Fibroblast of peridontal ligament (primary cell): Measurements from ENCODE around the gene LRRC3.

Source experiments
- DNase-seq: peaks from one replicate; pipeline ENCODE4 v3.0.0-alpha.2; 2010; ENCODE audit errors: extremely low read depth

The LRRC3 gene

DNA sequence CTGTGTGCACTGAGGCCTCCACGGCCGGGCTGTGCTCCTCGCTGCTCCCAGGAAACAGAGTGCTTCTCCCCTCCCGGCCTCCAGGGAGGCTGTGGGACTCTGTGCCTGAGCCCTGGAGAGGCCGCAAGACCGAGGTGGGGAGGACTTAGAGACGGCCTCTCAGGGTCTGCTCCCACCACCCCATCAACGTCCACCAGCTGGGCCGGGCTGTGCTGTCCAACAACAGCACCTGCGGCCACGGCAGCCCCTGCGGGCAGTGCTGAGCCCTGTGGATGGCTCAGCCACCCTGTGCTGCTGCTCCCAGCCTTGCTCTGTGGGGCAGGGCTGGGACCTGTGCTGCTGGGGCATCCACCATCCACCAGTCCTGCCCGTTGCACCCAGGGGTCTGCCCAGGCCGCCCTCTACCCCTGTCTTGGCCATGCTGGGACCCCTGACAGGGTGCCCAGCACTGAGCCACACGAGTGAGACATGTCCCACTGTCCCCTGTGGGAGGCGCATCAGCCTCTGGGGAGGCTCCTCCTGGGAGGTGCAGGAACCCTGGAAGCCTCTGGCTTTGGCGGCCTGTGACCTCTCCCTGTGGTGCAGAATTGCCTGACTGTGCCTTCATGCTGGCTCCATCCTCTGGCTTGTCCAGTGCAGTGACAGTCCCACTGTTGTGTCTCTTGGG, 31.2 kb upstream of the LRRC3 start:
- no peak for DNase-seq

DNA sequence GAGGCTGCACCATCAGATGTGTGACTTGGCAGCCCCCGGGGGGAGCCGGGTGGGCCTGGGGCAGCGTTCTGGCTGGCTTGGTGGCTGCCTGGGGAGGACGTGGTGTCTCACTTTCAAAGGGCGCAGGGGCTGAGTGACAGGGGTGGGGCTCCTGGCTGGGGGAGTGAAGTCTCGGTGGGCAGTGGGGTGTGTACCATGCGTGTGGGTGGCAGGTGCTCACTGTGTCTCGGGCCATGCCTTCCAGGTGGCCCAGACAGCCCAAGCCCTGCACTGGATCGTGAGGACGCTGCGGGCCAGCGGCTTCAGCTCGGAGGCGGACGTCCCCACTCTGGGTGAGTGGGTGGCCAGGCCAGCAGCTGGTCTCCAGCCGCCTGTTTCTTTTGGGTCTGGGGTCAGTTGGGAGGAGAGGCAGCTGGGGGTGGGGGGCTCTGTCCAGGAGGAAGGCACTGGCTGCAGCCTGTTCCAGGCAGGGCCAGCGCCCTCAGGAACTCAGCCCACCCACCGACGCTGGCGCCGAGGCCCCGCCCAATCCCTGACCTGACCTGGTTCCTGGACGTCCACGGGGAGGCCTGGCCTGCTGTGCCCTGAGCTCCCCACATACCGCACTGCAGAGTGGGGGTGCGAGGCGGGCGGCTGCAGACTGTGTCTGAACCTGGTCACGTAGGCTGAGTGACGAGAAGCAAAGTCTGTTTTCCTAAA, 30.6 kb upstream of the LRRC3 start:
- DNase-seq, result no peak

DNA sequence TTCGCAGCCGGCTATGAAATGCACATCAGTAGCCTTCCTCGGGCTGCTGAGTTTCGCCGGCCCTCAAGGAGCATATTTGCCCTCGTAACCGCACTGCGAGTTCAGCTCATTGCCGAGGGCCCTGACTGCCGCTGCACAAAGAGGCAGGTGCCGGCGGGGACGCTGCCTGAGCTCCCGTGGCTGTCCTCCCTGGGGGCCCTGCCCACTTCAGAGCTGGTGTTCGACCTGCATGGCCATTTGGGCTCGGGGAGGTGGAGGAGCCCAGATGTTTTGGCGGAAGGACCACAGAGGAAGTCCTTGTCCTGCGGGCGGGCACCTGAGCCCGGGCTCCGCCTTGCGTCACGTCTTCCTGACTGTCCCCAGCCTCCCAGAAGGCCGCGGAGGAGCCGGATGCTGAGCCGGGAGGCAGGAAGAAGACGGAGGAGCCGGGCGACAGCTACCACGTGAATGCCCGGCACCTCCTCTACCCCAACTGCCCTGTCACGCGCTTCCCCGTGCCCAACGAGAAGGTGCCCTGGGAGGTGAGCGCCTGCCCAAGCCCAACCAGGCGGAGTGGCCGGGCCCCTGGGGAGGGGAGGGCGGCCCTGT, 29.9 kb upstream of the LRRC3 start:
- no peak for DNase-seq

DNA sequence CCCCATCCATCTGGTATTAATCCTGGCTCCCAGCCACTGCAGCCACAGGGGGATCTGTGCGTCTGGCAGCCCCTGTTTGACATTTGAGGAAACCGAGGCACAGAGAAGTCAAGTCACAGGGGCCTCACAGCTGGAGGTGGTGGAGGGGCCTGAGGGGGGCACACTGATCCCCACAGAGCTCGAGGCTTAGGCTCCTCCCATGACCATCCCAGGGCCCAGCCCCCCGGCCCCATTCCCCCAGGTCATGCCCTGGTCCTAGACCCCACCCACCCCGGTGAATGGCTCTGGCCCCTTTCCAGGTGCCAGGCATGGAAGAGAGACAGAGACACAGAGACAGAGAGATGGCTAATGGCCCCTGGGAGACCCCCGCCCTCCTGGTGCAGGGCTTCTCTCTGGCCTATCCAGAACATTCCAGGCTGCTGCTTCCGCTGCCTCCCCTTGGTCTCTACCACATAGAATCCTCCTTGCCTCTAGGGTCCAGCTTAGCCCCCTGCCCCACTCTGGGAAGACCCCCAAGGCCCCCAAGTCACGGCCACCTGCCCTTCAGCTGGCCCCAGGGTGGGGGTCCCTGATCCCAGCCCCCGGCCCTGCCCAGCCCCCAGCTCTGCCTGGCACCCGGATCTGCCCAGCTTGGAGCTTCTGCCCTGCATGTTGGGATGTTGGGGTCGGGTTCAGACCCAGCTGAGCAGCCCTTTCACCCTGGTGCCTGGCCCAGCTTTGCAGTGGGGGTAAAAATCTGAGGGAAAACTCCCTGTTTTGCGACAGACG, 29.2 kb upstream of the LRRC3 start:
- no peak for DNase-seq

DNA sequence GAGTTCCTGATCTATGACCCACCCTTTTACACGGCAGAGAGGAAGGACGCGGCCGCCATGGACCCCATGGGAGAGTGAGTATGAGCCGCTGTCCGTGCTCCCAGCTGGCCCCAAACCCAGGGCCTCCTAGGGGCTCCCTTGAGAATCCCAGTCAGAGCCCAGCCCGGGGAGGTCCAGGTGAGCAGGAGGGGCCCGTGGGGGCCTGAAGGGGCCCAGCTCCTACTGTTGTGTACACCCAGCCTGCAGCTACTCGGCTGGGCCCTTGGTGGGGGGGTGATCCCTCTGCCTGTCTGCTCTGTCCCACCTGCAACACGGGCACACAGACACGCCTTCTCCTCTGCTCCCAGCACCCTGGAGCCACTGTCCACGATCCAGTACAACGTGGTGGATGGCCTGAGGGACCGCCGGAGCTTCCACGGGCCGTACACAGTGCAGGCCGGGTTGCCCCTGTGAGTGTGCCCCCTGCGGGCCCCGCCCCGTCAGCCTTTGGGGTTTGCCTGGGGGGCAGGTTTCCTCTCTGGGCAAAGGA, 28.6 kb upstream of the LRRC3 start:
- no peak for DNase-seq

DNA sequence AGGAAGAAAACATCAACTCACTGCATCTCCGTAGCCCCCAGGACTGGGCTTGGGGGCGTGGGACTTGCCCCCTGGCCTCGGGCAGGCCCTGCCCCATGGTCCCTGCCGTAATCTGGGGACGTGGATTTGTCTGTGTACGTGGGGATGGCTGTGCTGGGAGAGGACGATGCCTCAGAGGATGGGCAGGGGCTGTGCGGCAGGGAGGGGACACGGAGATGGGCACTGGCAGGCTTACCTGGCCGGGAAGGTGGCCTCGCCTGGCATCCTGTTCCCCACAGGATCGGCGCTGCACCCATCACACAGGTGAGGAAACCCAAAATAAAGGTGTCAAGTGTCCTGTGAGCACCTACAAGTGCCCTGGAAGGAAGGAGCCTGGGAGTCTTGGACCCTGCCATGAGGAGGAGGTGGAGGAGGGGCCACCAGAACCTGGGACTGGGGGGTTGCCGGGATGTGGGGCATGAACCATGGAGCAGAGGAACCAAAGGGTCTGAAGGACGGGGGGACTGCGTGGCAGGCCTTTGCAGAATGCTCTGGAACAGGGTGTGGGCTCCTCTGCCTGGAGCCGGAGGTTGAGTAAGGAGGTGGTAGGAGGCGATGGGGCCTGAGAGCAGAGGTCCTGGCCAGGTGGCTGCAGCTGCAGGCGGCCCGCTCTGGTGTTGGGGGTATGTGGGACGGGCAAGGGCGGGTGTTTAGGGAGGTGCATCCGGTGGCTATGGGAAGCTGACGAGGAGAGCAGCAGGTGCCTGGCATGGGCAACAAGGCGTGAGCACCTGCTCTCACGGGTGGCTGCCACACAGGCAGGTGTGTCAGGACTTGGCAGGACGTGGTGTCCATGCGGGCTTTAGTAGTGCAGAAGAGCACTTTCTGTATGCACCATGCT, 27.8 kb upstream of the LRRC3 start:
- no peak for DNase-seq

DNA sequence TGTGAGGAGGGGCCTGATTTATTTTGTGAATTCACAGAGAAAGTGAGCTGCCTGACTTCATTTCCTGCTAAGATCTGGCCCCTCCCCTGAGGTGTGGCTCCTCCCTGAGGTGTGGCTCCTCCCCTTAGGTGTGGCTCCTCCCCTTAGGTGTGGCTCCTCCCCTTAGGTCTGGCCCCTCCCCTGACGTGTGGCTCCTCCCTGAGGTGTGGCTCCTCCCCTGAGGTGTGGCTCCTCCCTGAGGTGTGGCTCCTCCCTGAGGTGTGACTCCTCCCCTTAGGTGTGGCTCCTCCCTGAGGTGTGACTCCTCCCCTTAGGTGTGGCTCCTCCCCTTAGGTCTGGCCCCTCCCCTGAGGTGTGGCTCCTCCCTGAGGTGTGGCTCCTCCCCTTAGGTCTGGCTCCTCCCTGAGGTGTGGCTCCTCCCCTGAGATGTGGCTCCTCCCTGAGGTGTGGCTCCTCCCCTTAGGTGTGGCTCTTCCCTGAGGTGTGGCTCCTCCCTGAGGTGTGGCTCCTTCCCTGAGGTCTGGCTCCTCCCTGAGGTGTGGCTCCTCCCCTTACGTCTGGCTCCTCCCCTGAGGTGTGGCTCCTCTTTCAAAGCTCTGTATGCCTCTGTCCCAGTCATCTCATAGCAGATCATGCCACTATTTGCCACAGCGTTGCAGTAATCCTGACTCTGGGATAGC, 26.9 kb upstream of the LRRC3 start:
- no peak for DNase-seq

DNA sequence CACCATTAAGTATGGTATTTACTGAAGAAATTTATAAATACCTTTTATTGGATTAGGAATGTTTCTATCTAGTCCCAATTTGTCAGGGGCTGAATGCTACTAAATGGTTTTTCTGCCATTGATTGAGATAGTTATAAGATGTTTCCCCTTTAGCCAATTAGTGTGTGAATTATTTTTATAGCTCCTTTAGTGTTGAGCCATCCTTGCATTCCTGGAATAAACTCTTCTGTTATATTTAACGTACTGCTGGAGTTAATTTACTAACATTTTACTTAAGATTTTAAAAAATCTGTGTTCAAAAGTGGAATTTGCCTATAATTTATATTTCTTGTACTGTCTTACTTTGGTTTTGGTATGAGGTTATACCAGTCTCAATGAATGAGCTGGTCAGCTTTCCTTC, 25.4 kb upstream of the LRRC3 start:
- peak; percentile 1 for DNase-seq

DNA sequence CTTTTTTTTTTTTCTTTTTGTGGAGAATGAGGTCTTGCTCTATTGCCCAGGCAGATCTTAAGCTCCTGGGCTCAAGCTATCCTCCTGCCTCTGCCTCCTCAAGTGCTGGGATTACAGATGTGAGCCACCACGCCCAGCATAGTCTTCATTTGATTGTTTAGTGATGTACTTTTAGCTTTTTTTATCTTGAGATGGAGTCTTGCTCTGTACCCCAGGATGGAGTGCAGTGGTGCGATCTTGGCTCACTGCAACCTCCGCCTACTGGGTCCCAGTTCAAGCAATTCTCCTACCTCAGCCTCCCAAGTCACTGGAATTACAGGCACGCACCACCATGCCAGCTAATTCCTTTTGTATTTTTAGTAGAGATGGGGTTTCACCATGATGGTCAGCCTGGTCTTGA, 24.0 kb upstream of the LRRC3 start:
- no peak for DNase-seq

DNA sequence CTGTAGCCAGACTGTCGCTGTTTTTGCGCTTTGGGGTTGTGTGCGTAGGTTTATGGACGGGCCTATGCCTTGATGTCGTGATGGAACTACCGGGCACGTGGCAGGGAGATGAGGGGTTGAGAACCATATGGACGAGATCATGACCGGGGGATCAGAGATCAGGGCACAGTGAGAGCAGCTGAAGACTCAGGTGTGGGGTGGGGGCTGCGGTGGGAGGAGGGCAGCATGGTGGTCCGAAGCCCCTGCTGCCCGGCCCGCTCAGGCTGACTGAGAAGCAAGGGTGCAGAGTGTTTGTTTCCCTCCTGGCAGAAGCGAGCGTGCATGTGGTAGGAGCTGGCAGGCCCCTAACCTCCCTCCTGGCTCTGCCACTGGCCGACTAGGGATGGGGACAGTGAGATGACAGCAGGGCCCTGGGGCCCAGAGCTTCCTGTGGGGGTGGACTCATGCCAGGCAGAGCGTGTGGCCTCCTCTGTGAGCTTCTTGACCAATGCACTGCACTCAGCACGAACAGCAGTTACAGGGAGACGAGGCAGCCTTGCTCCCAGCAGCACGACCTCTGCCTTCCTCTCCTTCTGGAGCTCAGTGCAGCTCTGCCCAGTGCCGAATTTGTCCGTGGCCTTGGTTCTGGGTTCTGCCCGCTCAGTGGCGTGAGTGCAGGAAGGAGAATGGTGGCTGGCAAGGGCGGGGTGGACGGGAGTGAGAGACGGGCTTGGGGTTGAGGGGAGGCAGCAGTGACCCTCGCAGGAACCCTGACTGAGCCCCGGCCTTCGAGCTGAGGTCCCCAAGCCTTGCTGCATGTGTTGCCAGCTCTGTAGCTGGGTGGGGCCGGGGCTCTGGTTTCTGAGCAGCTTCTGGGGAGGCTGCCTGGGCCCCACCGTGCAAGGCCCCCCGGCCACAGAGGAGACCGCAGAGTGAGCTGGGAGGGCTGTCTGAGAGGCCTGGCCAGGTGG, 22.2 kb upstream of the LRRC3 start:
- DNase-seq, result no peak

DNA sequence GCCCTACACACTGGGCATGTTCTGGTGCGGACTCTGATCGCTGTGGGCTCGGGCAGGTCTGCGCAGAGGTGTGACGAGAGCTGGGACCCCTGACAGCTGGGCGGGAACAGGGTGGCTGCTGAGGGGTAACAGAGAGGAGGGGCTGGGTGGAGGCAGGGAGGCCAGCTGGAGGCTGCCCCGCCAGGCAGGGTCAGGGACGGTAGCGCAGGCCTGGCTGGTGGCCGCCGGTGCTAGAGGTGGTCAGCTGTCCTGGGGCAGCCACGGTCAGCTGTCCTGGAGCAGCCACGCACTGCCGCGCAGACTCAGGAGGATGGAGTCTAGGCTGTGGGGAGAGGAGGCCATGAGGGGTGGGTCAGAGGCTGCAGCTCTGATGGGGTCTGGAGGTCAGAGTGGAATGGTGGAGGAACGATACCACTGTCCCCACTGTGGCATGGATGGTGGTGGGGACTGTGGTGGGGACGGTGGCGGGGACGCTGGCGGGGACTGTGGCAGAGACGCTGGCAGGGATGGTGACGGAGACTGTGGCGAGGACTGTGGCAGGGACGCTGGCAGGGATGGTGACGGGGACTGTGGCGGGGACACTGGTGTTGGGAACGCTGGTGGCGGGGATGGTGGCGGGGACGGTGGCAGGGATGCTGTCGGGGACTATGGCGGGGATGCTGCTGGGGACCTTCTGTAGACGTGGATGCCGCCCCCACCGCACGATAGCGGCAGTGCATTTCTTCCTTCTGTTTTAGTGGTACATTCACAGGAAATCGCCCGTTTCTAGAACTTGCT, 21.3 kb upstream of the LRRC3 start:
- DNase-seq, result no peak

DNA sequence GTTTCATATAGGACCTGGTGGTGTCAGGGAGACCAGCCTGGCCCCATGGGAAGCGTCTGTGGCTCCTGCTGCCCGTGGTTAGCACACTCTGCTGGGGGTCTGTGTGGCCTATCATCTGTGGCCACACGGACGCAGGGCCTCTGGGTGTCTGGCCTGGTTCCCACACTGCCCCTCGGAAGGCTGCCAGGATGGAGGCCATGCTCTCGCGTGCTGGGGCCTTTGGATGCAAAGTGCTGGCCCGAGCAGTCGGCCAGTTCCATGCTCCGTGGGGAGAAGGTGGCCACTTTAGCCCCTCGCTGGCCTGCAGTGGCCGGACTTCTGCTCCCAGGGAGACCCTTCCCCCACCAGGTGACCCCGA, 20.8 kb upstream of the LRRC3 start:
- no peak for DNase-seq

DNA sequence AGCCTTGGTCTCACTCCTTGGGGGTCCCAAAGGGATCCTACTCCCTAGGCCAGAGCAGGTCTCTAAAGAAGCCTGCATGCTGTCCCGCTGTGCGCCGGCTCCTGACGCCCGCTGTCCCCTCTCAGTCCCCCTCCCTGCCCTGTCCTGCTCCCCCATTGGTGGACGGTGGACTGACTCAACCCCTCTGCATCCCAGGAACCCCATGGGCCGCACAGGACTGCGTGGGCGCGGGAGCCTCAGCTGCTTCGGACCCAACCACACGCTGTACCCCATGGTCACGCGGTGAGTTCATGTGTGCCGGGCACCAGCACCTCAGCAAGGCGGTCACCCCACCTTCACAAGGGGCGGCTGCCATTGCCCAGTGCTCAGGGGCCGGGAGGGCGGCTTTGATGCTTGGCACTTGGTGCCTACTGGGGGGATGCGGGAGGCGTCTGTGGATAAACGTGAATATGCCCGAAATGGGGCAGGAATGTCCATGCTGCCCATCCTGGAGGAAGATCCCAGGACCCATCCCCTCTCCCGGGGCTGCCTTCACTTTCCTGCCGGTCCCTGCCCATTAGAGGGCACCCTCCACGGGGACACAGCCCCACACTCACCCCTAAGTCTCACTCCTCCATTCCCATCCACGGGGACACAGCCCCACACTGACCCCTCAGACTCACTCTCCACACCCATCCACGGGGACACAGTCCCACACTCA, 20.2 kb upstream of the LRRC3 start:
- no peak for DNase-seq

DNA sequence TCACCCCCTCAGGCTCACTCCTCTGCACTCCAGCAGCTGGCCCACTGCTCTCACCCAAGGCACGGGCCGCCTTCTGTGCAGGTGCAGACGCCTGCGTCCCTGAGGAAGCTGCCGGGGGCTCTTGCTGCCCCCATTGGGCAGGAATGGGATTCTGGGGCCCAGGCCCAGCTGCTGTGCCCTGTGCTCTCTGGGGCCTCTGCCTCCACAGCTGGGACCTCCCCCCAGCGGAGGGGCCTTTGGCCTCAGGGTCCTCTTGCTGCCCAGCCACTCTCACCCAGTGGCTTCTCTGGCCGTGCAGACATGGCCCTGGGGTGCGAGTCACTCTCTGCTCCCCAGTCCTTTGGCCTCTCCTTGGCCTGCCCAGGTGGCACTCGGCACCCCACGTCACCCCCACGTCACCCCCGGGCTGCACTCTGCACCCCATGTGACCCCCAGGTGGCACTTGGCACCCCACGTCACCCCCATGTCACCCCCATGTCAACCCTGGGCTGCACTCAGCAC, 19.1 kb upstream of the LRRC3 start:
- no peak for DNase-seq

DNA sequence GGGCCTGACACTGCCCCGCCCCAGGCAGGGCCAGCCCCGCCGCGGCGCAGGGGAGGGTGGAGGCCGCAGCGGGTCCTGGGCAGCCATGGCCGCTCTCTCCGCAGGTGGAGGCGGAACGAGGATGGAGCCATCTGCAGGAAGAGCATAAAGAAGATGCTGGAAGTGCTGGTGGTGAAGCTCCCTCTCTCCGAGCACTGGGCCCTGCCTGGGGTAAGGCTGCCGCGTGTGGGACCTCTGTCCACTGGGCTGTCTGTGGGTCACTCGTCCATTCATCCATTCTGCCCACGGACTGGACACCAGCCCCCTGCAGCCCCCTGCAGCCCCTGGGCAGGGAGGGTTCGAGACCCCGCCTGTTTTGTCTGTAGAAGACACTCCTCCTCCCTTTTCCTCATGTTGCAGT, 18.4 kb upstream of the LRRC3 start:
- no peak for DNase-seq

DNA sequence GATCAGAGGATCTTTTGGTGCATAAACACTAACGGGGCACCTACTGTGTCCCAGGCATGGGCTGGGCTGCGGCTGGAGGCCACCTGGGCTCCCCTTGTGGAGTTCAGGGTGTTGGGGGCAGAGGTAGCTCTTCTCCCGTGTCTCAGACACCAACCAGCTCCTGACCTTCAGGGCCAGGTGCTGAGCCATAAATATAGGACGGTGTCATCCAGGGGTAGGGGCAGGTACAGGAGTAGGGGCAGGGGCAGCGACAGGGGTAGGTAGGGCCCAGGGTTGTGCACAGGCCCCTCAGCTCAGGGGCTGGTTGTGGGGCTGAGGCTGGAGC, 18.0 kb upstream of the LRRC3 start:
- DNase-seq, result no peak

DNA sequence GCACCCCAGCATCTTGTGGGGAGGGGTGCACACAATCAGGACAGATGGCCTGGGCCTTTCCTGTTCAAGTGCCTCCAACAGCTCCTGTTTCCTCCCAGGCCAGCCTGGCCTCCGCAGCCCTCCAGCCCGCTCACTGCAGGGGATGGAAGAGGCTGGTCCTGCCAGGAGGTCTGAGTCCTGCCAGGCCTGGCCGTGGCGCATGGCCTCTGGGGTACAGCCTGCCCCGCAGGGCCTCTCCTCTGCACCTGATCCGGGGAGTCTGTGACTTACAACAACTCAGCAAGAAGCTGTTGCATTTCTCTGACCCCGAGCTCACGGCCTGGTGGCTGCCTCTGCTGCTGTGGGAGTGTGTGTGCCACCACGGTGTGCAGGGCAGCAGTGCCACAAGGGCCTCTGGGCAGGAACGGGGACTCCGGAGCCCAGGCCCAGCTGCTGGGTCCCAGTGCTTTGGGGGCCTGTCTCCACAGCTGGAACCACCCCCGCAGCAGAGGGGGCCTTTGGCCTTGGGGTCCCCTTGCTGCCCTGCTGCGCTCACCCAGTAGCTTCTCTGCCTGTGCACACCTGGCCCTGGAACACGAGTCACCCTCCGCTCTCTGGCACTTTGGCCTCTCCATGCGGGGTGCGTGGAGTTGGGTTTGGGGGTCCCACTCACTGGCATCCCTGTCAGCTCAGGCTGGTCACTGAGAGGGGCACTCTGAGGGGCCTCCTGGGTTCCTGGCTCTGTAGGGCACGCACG, 17.4 kb upstream of the LRRC3 start:
- no peak for DNase-seq
